A673 (cell line): ENCODE data around the gene PRPH2.

Source experiments
- EZH2 ChIP-seq: fragments of 200-600 bp; sonication (generic); IDR thresholded peaks from 2 replicates; pipeline ENCODE4 v1.6.1; 2017; ENCODE audit warnings: borderline replicate concordance, low read depth, mild to moderate bottlenecking, mixed read lengths, antibody characterized with exemption, low read length; ENCODE audit not compliant: poor library complexity, severe bottlenecking
- TF ChIP-seq, protein P1 (sequence below): fragments of 300-800, 200-600 bp; sonication (generic); conservative IDR thresholded peaks from 2 replicates; pipeline ENCODE4 v1.5.1; 2017; ENCODE audit warnings: low read depth, mild to moderate bottlenecking, antibody characterized with exemption, low read length, moderate library complexity, mixed read lengths

DNA sequence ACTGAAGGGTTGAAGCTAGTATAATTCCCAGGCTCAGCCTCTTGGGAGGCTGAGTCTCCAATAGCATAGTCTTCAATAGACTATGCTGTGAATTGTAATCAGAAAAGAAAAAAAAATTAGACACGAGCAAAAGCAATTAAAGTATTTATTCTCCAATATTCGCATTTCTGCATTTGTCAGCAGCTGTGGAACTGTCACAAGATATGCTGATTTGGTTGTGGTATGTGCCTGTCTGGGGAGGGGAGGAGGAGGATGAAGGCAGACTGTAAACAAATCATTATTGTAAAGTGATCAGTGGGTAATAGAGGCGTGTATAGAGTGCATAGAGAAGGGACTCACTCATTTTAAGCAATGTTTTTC lies 49.3 kb upstream of the PRPH2 start:
- TF ChIP-seq, protein P1, sequence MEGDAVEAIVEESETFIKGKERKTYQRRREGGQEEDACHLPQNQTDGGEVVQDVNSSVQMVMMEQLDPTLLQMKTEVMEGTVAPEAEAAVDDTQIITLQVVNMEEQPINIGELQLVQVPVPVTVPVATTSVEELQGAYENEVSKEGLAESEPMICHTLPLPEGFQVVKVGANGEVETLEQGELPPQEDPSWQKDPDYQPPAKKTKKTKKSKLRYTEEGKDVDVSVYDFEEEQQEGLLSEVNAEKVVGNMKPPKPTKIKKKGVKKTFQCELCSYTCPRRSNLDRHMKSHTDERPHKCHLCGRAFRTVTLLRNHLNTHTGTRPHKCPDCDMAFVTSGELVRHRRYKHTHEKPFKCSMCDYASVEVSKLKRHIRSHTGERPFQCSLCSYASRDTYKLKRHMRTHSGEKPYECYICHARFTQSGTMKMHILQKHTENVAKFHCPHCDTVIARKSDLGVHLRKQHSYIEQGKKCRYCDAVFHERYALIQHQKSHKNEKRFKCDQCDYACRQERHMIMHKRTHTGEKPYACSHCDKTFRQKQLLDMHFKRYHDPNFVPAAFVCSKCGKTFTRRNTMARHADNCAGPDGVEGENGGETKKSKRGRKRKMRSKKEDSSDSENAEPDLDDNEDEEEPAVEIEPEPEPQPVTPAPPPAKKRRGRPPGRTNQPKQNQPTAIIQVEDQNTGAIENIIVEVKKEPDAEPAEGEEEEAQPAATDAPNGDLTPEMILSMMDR, result no peak
- TF ChIP-seq EZH2, result no peak
